GM21423 (cell line): ENCODE results near the gene TTC39A.
A peak's percentile ranks its signal among the peaks of the same experiment; 100 is the strongest.

ENCODE experiments used
- ATAC-seq: cut with Tn5 transposase; IDR thresholded peaks from one replicate; pipeline ENCODE4 v1.9.1; 2021; ENCODE audit warnings: mild to moderate bottlenecking, moderate library complexity; ENCODE audit not compliant: unreplicated experiment

Gene TTC39A

GRCh38 chr1:51330331-51331201 is at the start of gene TTC39A:
Gene TTC39A, minus strand, starts transcription at chr1:51330562. Its CDS starts 85 bp downstream, at chr1:51330477.
- peak; percentile 40 for ATAC-seq

- no peak for ATAC-seq
These were observed 48.5 kb upstream of the TTC39A start for GRCh38 chr1:51378871-51379270.

DNA sequence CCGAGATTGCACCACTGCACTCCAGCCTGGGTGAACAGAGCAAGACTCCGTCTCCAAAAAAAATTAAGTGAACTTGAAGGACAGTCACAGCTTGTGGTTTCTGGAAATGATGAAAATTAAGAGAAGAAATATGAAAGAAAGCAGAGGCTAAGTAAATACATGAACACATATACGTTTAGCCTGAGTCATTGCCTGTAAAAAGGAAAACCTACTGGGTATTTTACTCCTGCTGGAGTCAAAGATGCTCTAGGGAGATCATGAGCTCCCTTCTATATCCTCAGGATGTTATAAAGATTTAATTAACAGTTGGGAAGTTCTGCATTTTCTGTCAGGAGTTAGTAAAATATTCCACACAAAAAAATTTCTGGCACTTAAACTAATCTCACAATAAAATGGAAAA is 43.5 kb upstream of the TTC39A start:
- no peak for ATAC-seq

DNA sequence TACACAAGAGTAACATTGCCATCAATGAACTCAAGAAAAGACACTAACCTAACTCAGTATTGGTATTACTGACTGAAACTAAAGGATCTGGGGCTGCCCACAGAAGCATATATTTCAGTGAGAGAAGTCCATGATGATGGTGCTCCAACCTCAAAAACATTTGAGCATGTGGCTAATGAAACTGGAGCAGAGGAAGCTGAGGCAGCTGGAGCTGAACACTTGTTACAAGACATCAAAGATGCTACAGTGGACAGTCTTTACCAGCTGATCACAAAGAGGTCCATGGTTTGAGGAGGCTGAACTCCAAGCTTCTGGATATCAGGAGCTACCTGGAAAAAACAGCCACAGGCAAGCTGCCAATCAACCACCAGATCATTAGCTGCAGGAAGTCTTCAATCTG is 42.2 kb upstream of the TTC39A start:
- no peak for ATAC-seq

DNA sequence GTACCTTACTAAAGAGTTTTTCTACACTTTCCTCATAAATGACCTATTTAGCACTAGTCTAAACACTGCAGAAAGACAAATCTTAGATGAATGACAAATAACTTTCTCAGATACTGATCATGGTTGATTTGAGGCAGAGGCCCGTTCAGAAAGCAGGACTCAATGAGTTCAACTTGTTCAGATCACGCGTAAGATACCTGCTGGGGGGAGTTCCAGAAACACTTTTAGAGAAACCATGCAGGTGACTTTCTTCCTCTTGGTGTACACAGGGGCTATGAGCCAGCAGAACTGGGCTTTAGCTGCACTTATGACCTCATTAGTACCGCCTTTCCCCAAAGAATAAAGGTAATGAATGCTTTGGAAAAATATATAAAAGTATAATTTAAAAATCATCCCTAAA is 38.8 kb upstream of the TTC39A start:
- ATAC-seq: no peak

- no peak for ATAC-seq
These were observed 35.4 kb upstream of the TTC39A start for GRCh38 chr1:51365774-51366173.

GRCh38 chr1:51359879-51360278 is 29.5 kb upstream of the TTC39A start:
- no peak for ATAC-seq

GRCh38 chr1:51355382-51355781 is 25.0 kb upstream of the TTC39A start:
- ATAC-seq: no peak

DNA sequence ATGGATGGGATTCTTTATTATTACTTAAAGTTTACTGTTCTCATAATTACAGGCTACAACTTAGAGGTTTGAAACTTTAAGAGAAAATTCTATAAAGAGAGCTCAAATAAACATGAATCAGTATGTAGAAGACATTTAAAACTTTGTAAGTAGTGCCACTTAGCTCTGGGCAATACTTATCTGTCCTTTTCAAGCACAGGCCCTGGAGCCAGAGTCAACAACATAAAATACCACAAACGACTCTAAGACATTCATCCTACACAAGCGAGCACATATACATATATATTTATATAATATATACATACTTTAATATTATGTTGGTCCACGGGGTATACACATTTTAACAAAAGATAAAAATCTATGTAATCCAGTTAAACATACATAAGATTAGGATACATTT is 24.1 kb upstream of the TTC39A start:
- ATAC-seq: no peak

GRCh38 chr1:51351907-51352306 is 21.5 kb upstream of the TTC39A start:
- no peak for ATAC-seq

- ATAC-seq: no peak
These were observed 19.5 kb upstream of the TTC39A start for GRCh38 chr1:51349862-51350261.

DNA sequence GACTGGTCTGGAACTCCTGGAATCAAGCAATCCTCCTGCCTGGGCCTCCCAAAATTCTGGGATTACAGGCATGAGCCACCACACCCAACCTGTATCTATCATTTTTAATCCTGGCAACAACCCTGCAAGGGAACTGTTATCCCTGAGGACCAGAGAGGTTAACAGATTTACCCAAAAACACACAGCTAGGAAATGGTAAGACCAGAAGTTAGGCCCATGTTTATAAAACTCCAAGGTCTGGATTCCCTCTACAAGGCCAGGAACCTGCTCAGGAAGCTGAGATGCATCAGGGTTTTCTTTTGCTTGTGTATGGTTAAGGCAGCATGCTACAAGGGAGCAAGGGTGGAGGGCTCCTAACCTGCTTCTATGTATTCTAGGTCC is 17.8 kb upstream of the TTC39A start:
- ATAC-seq: no peak

DNA sequence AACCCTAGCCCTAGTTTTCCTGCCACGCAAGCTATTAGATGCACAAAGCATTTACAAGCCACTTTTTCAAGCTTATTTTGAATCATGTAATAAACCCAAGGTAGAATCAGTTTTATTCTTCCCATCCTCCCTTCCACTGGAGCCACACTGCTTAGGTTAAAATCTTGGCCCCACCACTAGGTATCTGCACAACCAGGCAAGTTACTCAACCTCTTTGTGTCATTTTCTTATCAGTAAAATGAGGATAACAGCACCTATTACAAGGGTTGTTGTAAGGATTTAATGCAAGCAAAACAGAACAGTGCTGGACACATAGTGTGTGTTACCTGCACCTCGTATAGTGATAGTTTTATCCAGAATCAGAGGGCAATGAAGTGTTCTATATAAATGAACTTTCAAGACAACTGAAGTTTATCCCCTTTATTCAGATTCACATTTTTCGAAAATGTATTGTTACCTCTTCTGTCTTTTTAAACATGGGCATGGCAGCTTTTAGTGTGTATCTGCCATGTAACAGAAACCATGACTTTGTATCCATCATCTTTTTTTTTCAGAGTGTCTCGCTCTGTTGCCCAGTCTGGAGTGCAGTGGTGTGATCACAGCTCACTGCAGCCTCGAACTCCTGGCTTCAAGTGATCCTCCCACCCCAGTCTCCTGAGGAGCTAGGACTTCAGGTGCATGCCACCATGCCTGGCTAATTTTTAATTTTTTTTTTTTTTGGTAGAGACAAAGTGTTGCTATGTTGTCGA is 17.2 kb upstream of the TTC39A start:
- no peak for ATAC-seq

GRCh38 chr1:51346086-51346942 is 16.0 kb upstream of the TTC39A start:
- no peak for ATAC-seq

DNA sequence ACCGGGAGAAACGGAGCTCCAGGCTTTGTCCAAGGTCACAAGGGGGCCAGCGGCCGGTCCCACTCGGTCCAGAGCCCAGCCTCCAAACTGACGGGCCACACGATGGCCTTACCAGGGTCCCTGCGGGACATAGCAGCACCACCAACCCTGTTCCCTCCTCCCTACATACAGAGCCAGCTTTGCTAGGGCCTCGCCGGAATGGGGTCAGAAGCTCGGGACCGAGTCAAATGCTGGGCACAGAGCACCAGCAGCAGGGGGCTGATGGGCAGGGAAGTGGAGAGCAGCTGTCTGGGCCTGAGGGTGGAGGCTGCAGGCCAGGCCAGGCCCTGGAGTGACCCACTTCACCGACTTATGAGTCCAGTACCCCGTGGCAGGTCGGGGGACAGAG is 14.9 kb upstream of the TTC39A start:
- no peak for ATAC-seq

DNA sequence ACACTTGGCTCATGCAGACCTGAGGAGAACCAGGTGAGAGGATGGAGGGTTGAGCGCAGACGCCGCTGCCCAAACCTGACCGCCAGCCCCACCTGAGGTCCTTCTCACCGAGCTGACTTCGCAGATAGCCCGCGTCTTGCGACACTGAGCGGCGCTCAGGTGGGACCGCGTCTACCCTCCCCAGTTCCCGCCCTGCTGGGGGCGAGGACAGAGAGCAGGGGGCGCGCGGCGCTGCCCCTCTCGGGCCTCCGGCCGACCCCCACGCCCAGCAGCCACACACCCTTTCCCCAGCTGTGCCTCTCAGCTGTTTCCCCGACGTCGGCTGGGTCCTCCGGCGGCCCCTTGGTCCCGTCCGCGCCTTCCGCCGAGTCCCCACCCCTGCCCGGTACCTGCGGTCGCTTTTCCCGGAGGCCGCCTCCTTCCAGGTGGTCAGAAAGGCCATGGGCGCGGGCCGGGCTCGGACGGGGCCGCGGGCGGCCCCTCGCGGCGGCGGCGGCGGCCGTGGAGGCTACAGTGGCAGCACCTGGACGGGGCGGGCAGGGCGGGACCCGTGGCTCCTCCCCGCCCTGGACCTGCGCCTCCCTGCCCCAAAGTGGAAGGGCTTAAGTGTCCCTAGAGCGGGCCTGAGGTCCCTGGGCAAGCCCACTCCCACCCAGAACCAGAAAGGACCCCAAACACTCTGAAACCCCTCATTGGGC is 14.4 kb upstream of the TTC39A start:
- no peak for ATAC-seq

DNA sequence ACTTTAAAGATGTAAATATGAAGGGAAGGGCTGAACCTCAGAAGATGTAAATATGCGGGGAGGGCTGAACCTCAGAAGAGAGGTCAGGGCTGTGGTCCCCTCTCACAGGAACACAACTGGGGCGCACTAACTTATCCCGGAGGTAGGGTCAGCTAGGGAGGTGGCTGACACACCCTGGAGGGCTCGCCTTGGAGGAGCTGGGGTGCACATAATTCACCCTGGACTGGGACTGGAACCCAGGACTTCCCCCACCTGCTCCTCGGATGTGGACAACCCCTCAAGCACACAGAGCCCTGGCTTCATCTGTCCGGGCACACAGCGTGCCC is 13.9 kb upstream of the TTC39A start:
- no peak for ATAC-seq

- no peak for ATAC-seq
These were observed 13.3 kb upstream of the TTC39A start for GRCh38 chr1:51343624-51344023.

DNA sequence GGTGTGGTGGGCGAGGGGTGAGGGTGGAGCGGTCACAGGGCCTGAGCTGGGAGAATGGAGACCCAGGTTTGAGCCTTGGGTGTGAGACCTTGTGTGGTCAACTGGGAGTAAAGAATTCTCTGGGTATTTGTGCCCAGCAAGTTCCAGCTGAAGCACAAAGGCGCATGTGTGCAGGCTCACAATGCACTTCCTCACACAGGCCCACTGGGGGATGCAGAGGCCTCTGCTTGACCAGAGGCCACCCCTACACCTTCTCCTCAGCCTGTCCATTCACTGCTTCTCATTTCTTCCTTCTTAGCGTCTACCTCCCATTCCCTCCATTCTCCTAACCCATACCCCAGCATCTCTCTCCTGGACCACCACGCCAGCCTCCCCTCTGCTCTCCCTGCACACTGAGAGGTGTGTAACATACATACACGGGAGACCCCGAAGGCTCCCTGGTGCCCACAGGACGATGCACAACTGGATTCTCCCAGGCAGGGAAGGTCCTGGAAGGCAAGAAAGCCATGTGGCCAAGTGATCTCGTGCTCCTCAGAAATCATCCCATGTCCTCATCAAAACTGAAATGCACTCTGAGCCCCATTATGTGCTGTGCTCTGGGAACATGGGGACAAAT is 12.3 kb upstream of the TTC39A start:
- ATAC-seq: no peak

DNA sequence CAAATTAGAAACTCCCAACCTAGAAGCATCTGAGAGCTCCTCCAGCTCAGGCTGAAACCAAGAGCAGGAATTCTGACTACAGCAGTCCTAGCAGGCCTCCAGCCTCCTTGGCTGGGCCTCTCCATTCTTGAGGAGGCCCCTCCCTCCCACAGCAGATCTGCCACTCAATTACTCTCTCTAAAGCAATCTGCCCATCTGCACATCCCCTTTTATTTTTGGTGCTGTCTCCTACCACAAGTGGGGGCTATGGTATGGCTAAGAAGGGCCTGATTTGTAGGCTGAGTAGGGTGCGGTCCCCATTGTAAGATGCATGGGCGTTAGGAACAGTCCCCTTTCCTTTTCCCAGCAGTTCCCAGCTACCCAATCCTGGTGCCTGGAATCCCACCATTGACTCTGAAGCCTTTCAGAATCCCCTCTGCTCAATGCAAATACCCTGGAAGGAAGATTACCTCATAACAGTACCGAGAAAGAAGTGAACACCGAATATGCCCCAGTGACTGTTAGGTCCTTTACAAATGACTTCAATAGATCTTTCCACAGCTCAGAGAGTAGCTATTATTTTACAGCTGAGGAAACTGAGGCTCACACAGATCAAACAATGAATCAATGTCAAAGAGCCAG is 11.6 kb upstream of the TTC39A start:
- peak; percentile 39 for ATAC-seq
